Type B pancreatic cell (in vitro differentiated cells): ENCODE measurements around the gene PCDHA6. TPM values are rescaled to one million over a fixed set of nuclear protein-coding genes. Genes with fewer than 3 reads are reported as not detected.
A peak's percentile ranks its signal among the peaks of the same experiment; 100 is the strongest.

Source experiments
- DNase-seq: peaks from one replicate; pipeline ENCODE4 v3.0.0; 2021; ENCODE audit warnings: mixed read lengths; ENCODE audit not compliant: unreplicated experiment; ENCODE audit errors: extremely low spot score
- H3K27ac Mint-ChIP-seq: 2 replicates; pipeline ENCODE4 v1.8.0; 2021; ENCODE audit warnings: mild to moderate bottlenecking, mixed read lengths
- H3K27me3 Mint-ChIP-seq: 2 replicates; pipeline ENCODE4 v1.8.0; 2021; ENCODE audit warnings: mixed read lengths
- H3K36me3 Mint-ChIP-seq: 2 replicates; pipeline ENCODE4 v1.8.0; 2021; ENCODE audit warnings: mixed read lengths
- H3K4me1 Mint-ChIP-seq: one replicate; pipeline ENCODE4 v1.8.0; 2021; ENCODE audit warnings: mixed read lengths; ENCODE audit not compliant: unreplicated experiment
- H3K4me3 Mint-ChIP-seq: 2 replicates; pipeline ENCODE4 v1.8.0; 2021; ENCODE audit warnings: mild to moderate bottlenecking, mixed read lengths
- H3K9me3 Mint-ChIP-seq: 2 replicates; pipeline ENCODE4 v1.8.0; 2021; ENCODE audit warnings: mixed read lengths
- CTCF ChIP-seq: fragments of 200-600 bp; sonication (generic); conservative IDR thresholded peaks from 2 replicates; pipeline ENCODE4 v1.5.0; 2021; ENCODE audit warnings: antibody characterized with exemption, mild to moderate bottlenecking
- total RNA-seq: library from RNA; stranded (reverse); gene quantifications from 2 replicates; pipeline ENCODE4 v1.2.1, GENCODE V29; 2021; ENCODE audit warnings: low replicate concordance

Gene PCDHA6
- total RNA-seq, 1 donor from 2014 or later, result 9.6 TPM

GRCh38 chr5:140862441-140863295, 34.9 kb downstream of the PCDHA6 start:
- Mint-ChIP-seq H3K27ac (no peak overlapping the region), H3K9me3 (peaks cover 10% of the 10 kb centered on the region), H3K4me1 (no peaks in the 10 kb centered on the region)

DNA sequence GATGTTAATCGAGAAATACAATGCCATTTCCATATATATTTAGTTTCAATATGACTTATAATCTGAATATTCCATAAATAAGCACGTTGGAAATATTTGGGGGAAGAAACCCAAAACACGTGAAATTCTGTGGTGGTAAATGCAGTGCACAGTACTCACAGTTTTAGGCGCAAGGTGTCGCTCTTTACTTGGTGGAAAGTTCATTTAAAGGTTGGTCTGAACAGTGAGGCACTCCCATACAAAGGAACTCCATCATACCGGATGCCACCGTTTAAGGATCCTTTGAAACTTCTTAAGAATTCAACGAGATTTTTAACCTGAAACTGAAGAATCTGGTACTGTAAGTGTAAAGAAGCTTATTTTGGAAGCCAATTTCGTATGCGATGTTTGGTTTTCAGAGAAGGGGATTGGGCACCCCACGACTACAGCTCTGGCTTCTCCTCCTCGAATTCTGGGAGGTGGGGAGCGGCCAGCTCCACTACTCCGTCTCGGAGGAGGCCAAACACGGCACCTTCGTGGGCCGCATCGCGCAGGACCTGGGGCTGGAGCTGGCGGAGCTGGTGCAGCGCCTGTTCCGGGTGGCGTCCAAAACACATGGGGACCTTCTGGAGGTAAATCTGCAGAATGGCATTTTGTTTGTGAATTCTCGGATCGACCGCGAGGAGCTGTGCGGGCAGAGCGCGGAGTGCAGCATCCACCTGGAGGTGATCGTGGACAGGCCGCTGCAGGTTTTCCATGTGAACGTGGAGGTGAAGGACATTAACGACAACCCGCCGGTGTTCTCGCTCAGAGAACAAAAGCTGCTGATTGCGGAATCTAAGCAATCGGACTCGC, 41.2 kb downstream of the PCDHA6 start, which contains the start of gene PCDHA11:
Gene PCDHA11, plus strand, starts transcription at position 237 of the 834 bp plus-strand sequence. Its CDS starts 147 bp downstream, at position 384.
- Mint-ChIP-seq H3K27ac (peak within 1 kb of the TSS; percentile 74), H3K27me3 (no peaks in the 10 kb centered on the region), H3K4me1 (no peaks in the 10 kb centered on the region), H3K4me3 (peak within 1 kb of the TSS; percentile 87), H3K36me3 (peaks cover 31% of the 10 kb centered on the region), H3K9me3 (peaks cover 9% of the 10 kb centered on the region)
- no peak for DNase-seq
- peak; percentile 66 for TF ChIP-seq CTCF

More at GRCh38 chr5:140862441-140863295, 34.9 kb downstream of the PCDHA6 start:
- DNase-seq, result no peak
- no peak for TF ChIP-seq CTCF
- H3K4me3 Mint-ChIP-seq, result no peak overlapping the region
- H3K36me3 Mint-ChIP-seq, result peaks cover 30% of the 10 kb centered on the region
- H3K27me3 Mint-ChIP-seq, result no peaks in the 10 kb centered on the region

GRCh38 chr5:140869555-140869886, 41.8 kb downstream of the PCDHA6 start:
- no peaks in the 10 kb centered on the region for H3K27me3 Mint-ChIP-seq
- DNase-seq, result no peak
- peak overlapping the region; percentile 87 for H3K4me3 Mint-ChIP-seq
- H3K9me3 Mint-ChIP-seq, result peaks cover 9% of the 10 kb centered on the region
- no peak for TF ChIP-seq CTCF
- no peaks in the 10 kb centered on the region for H3K4me1 Mint-ChIP-seq
- H3K27ac Mint-ChIP-seq, result peak overlapping the region; percentile 74
- H3K36me3 Mint-ChIP-seq, result peaks cover 31% of the 10 kb centered on the region

DNA sequence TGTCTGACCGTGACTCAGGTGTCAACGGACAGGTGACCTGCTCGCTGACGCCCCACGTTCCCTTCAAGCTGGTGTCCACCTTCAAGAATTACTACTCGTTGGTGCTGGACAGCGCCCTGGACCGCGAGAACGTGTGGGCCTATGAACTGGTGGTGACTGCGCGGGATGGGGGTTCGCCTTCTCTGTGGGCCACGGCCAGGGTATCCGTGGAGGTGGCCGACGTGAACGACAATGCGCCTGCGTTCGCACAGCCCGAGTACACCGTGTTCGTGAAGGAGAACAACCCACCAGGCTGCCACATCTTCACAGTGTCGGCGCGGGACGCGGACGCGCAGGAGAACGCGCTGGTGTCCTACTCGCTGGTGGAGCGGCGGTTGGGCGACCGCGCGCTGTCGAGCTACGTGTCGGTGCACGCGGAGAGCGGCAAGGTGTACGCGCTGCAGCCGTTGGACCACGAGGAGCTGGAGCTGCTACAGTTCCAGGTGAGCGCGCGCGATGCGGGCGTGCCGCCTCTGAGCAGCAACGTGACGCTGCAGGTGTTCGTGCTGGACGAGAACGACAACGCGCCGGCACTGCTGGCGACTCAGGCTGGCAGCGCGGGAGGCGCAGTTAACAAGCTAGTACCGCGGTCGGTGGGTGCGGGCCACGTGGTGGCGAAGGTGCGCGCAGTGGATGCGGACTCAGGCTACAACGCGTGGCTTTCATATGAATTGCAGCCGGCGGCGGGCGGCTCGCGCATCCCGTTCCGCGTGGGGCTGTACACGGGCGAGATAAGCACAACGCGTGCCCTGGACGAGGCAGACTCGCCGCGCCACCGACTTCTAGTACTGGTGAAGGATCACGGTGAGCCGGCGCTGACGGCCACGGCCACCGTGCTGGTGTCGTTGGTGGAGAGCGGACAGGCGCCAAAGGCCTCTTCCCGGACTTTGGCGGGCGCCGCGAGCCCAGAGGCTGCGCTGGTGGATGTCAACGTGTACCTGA, 42.8 kb downstream of the PCDHA6 start:
- Mint-ChIP-seq H3K4me3 (no peak overlapping the region), H3K27me3 (no peaks in the 10 kb centered on the region), H3K36me3 (peaks cover 35% of the 10 kb centered on the region), H3K9me3 (peaks cover 9% of the 10 kb centered on the region), H3K27ac (no peak overlapping the region), H3K4me1 (no peaks in the 10 kb centered on the region)
- no peak for DNase-seq
- TF ChIP-seq CTCF, result no peak
